Caco-2 (cell line): ENCODE measurements around the gene ZNF189. TPM values are rescaled to one million over a fixed set of nuclear protein-coding genes. Genes with fewer than 3 reads are reported as not detected.
"Not testable (repeated sequence)": the region's sequence is repeated elsewhere in the genome, so short reads cannot be mapped to it uniquely, and the experiment has no call there.

Source experiments
- BruUV-seq: library from RNA; stranded (reverse); fragments of 400-500 nt; replicated peaks from 2 replicates; lab custom pipeline; 2021; lab: Mats Ljungman, UMichigan
- CTCF ChIA-PET: fragments of 300-600 bp; sonication (Branson Sonifier 250); formaldehyde crosslinking; loops from one replicate; lab custom pipeline; 2022; ENCODE audit warnings: antibody characterized with exemption; lab: Charles Lee
- POLR2A ChIA-PET: fragments of 300-600 bp; sonication (Branson Sonifier 250); formaldehyde crosslinking; loops from one replicate; lab custom pipeline; 2022; ENCODE audit warnings: antibody characterized with exemption; lab: Charles Lee
- DNase-seq, 2 experiments: peaks; one replicate each; pipeline versions ENCODE4 v3.0.0 to v3.0.0-alpha.2; 2020 to 2022
- H3K27me3 ChIP-seq: replicated peaks from 2 replicates; pipeline ENCODE4 v1.6.0; 2011; ENCODE audit warnings: low read length; ENCODE audit not compliant: control insufficient read depth, insufficient read depth
- H3K36me3 ChIP-seq: 2 replicates; pipeline ENCODE4 v1.5.1; 2011; ENCODE audit warnings: low read length; ENCODE audit not compliant: control insufficient read depth, insufficient read depth
- H3K4me1 ChIP-seq: fragments of 250-450 bp; sonication (Bioruptor Pico); 2 replicates; pipeline ENCODE4 v1.5.1; 2020; ENCODE audit warnings: mild to moderate bottlenecking
- H3K4me3 ChIP-seq: 2 replicates; pipeline ENCODE4 v1.5.1; 2011; ENCODE audit warnings: low read depth, mild to moderate bottlenecking, control low read depth, low read length
- H3K9me3 ChIP-seq: fragments of 250-450 bp; sonication (Bioruptor Pico); 2 replicates; pipeline ENCODE4 v1.5.1; 2020; ENCODE audit warnings: mild to moderate bottlenecking, moderate library complexity
- H3K27ac Mint-ChIP-seq: one replicate; pipeline ENCODE4 v1.8.0; 2022; ENCODE audit warnings: mixed read lengths; ENCODE audit not compliant: unreplicated experiment
- H3K27me3 Mint-ChIP-seq: one replicate; pipeline ENCODE4 v1.8.0; 2022; ENCODE audit warnings: mixed read lengths; ENCODE audit not compliant: insufficient read depth, unreplicated experiment
- H3K36me3 Mint-ChIP-seq: one replicate; pipeline ENCODE4 v1.8.0; 2022; ENCODE audit warnings: mild to moderate bottlenecking, mixed read lengths; ENCODE audit not compliant: insufficient read depth, unreplicated experiment
- H3K4me1 Mint-ChIP-seq: one replicate; pipeline ENCODE4 v1.8.0; 2022; ENCODE audit warnings: low read depth, mixed read lengths; ENCODE audit not compliant: unreplicated experiment
- H3K4me3 Mint-ChIP-seq: one replicate; pipeline ENCODE4 v1.8.0; 2022; ENCODE audit warnings: mild to moderate bottlenecking, moderate library complexity, mixed read lengths; ENCODE audit not compliant: unreplicated experiment
- H3K9me3 Mint-ChIP-seq: one replicate; pipeline ENCODE4 v1.8.0; 2022; ENCODE audit warnings: mixed read lengths; ENCODE audit not compliant: unreplicated experiment
- CTCF ChIP-seq, 2 experiments: fragments of 200-600 bp in 1 of 2; IDR thresholded peaks; 1 replicate in 1 of 2; 2 replicates in 1 of 2; pipeline versions ENCODE4 v1.5.1 to v1.8.0; 2011 to 2022; ENCODE audit warnings: antibody characterized with exemption in 1 of 2, control low read depth in 1 of 2, inconsistent platforms in 1 of 2, low read depth in 1 of 2, low read length in 1 of 2, mild to moderate bottlenecking in 1 of 2, moderate library complexity in 1 of 2; ENCODE audit not compliant: insufficient read depth in 1 of 2, severe bottlenecking in 1 of 2, unreplicated experiment in 1 of 2
- intact Hi-C: fragments of 100-400 bp; cut with micrococcal nuclease; formaldehyde crosslinking; loops from one replicate; pipeline ENCODE4 v1.10.0; 2022; ENCODE audit not compliant: unreplicated experiment
- total RNA-seq: library from RNA; stranded (reverse); gene quantifications from 2 replicates; pipeline ENCODE4 v1.2.3, GENCODE V29; 2022

ZNF189 gene
- total RNA-seq, 1 experiment from 2014 or later, result 15.3 TPM

GRCh38 chr9:101381118-101381517 lies 17.5 kb upstream of the ZNF189 start:
- no peak for TF ChIP-seq CTCF (IDR thresholded peaks at IDR 0.05; ENCODE audit: insufficient read depth in 1 of 2, low read depth in 1 of 2, low read length in 1 of 2, severe bottlenecking in 1 of 2, unreplicated experiment in 1 of 2)
- H3K36me3 ChIP-seq, result no peaks in the 10 kb centered on the region
- H3K9me3 Mint-ChIP-seq, result peaks cover 45% of the 10 kb centered on the region
- H3K27me3 Mint-ChIP-seq, result no peaks in the 10 kb centered on the region
- H3K27ac Mint-ChIP-seq, result no peak overlapping the region
- H3K27me3 ChIP-seq, result no peaks in the 10 kb centered on the region
- DNase-seq, result no peak
- POLR2A ChIA-PET, result no interaction called here
- CTCF ChIA-PET, result no interaction called here
- H3K4me1 ChIP-seq, result peaks cover 20% of the 10 kb centered on the region
- H3K4me3 Mint-ChIP-seq, result no peak overlapping the region
- H3K9me3 ChIP-seq, result peaks cover 38% of the 10 kb centered on the region
- no TSS peak for BruUV-seq
- no peak overlapping the region for H3K4me3 ChIP-seq
- intact Hi-C loops, result no loop called here
- peaks cover 36% of the 10 kb centered on the region for H3K36me3 Mint-ChIP-seq
- H3K4me1 Mint-ChIP-seq, result peaks cover 12% of the 10 kb centered on the region

GRCh38 chr9:101381833-101382342 lies 16.8 kb upstream of the ZNF189 start:
- Histone ChIP-seq H3K4me3 (no peak overlapping the region), H3K9me3 (peaks cover 43% of the 10 kb centered on the region), H3K36me3 (no peaks in the 10 kb centered on the region), H3K4me1 (peaks cover 20% of the 10 kb centered on the region), H3K27me3 (no peaks in the 10 kb centered on the region)
- H3K36me3 Mint-ChIP-seq, result peaks cover 37% of the 10 kb centered on the region
- DNase-seq, result no peak
- H3K9me3 Mint-ChIP-seq, result peaks cover 38% of the 10 kb centered on the region
- H3K27ac Mint-ChIP-seq, result no peak overlapping the region
- BruUV-seq, result no TSS peak
- intact Hi-C loops, result no loop called here
- H3K27me3 Mint-ChIP-seq, result no peaks in the 10 kb centered on the region
- POLR2A ChIA-PET, result interaction anchor here (0.6 kb wide), 1 partner anchor 9 kb away, joined by 13 read pairs; no protein-coding TSS in a partner anchor
- H3K4me3 Mint-ChIP-seq, result no peak overlapping the region
- peaks cover 12% of the 10 kb centered on the region for H3K4me1 Mint-ChIP-seq
- TF ChIP-seq CTCF (IDR thresholded peaks at IDR 0.05; ENCODE audit: insufficient read depth in 1 of 2, low read depth in 1 of 2, low read length in 1 of 2, severe bottlenecking in 1 of 2, unreplicated experiment in 1 of 2), result no peak
- CTCF ChIA-PET, result no interaction called here

- Mint-ChIP-seq H3K36me3 (peaks cover 38% of the 10 kb centered on the region), H3K27me3 (no peaks in the 10 kb centered on the region), H3K27ac (no peak overlapping the region), H3K4me3 (no peak overlapping the region), H3K4me1 (peaks cover 17% of the 10 kb centered on the region), H3K9me3 (peaks cover 25% of the 10 kb centered on the region)
- ChIA-PET POLR2A (no interaction called here), CTCF (no interaction called here)
- no peaks in the 10 kb centered on the region for H3K27me3 ChIP-seq
- no peak overlapping the region for H3K4me3 ChIP-seq
- H3K9me3 ChIP-seq, result peaks cover 36% of the 10 kb centered on the region
- no peak for DNase-seq
- TF ChIP-seq CTCF (IDR thresholded peaks at IDR 0.05; ENCODE audit: insufficient read depth in 1 of 2, low read depth in 1 of 2, low read length in 1 of 2, severe bottlenecking in 1 of 2, unreplicated experiment in 1 of 2), result no peak
- H3K4me1 ChIP-seq, result peaks cover 23% of the 10 kb centered on the region
- BruUV-seq, result no TSS peak
- intact Hi-C loops, result no loop called here
- no peaks in the 10 kb centered on the region for H3K36me3 ChIP-seq
These were observed 15.3 kb upstream of the ZNF189 start for GRCh38 chr9:101383361-101383760.

- Histone ChIP-seq H3K9me3 (peaks cover 31% of the 10 kb centered on the region), H3K4me1 (peaks cover 16% of the 10 kb centered on the region)
- H3K9me3 Mint-ChIP-seq, result peaks cover 25% of the 10 kb centered on the region
- POLR2A ChIA-PET, H3K4me3 ChIP-seq, H3K27ac Mint-ChIP-seq, CTCF ChIA-PET, H3K27me3 ChIP-seq, H3K4me3 Mint-ChIP-seq, H3K36me3 ChIP-seq, DNase-seq, H3K27me3 Mint-ChIP-seq, intact Hi-C loops, BruUV-seq: not testable (repeated sequence)
- peaks cover 17% of the 10 kb centered on the region for H3K4me1 Mint-ChIP-seq
- H3K36me3 Mint-ChIP-seq, result peaks cover 44% of the 10 kb centered on the region
These were observed 13.6 kb upstream of the ZNF189 start, which contains the start of gene BAAT for GRCh38 chr9:101384873-101385536. BAAT (minus strand) TSS chr9:101385006; CDS start chr9:101371404, 13,602 bp downstream.
